T-helper 1 cell (primary cell): Measurements from ENCODE around the gene LTV1.
"Not testable (repeated sequence)": the region's sequence is repeated elsewhere in the genome, so short reads cannot be mapped to it uniquely, and the experiment has no call there.

ENCODE experiments used
- DNase-seq, 5 donors: peaks; one replicate each; pipeline ENCODE4 v3.0.0-alpha.2; 2012 to 2020
- total RNA-seq, 4 donors: gene quantifications; one replicate each; lab custom pipeline; 2026; lab: John Stamatoyannopoulos, UW

LTV1 gene, protein sequence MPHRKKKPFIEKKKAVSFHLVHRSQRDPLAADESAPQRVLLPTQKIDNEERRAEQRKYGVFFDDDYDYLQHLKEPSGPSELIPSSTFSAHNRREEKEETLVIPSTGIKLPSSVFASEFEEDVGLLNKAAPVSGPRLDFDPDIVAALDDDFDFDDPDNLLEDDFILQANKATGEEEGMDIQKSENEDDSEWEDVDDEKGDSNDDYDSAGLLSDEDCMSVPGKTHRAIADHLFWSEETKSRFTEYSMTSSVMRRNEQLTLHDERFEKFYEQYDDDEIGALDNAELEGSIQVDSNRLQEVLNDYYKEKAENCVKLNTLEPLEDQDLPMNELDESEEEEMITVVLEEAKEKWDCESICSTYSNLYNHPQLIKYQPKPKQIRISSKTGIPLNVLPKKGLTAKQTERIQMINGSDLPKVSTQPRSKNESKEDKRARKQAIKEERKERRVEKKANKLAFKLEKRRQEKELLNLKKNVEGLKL
- 13.6 to 15.0 (median 14.7) reads per million in 4 donors for total RNA-seq

DNA sequence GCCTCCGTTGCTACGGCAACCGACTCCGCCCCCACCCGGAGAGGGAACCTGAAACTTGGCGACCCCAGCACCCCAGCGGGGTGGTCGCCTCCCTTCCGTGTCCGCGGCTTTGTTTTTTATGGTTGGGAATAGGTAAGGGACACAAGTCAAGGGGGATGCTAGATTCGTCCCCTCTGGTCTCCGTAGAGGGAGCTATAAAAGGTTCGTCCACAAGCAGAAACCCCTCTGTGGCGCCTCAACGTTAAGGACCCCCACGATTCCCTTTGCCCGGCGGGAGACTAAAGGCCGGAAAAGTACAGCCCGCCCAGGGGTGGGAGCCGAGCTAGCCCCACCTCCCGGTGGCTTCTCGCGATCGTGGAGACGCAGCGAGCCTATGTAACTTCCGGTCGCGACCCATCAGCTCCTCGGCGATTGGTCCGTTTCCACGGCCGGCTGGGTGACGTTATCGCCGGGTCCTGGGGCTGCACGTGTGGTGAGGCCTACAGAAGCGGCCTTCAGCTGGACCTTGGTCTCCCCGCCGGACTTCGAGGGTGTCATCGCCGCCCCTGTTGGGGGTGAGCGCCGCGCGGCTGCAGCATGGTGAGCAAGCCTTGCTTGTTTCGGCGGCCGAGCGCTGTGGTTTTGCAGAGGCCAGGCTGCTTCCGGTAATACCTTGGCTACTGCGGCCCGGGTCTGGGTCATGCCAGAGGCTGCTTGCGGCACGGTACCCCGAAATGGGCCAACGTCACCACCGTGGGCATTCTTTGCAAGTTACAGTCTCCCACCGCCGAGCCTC lies at the start of gene LTV1:
LTV1 (plus strand) TSS at position 437 of the 775 bp plus-strand sequence; CDS start at position 577, 140 bp downstream.
- DNase-seq = peak; percentile 83 to 94 (median 88)

DNA sequence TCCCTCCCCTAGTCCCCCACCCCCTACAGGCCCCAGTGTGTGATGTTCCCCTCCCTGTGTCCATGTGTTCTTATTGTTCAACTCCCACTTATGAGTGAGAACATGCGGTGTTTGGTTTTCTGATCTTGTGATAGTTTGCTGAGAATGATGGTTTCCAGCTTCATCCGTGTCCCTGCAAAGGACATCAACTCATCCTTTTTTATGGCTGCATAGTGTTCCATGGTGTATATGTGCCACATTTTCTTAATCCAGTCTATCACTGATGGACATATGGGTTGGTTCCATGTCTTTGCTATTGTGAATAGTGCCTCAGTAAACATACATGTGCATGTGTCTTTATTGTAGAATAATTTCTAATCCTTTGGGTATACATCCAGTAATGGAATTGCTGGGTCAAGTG lies 46.6 kb upstream of the LTV1 start:
- DNase-seq = not testable (repeated sequence)

DNA sequence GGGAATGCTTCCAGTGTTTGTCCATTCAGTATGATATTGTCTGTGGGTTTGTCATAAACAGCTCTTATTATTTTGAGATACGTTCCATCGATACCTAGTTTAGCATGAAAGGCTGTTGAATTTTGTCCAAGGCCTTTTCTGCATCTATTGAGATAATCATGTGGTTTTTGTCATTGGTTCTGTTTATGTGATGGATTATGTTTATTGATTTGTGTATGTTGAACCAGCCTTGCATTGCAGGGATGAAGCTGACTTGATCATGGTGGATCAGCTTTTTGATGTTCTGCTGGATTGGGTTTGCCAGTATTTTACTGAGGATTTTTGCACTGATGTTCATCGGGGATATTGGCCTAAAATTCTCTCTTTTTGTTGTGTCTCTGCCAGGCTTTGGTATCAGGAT lies 44.7 kb upstream of the LTV1 start:
- DNase-seq = not testable (repeated sequence)

DNA sequence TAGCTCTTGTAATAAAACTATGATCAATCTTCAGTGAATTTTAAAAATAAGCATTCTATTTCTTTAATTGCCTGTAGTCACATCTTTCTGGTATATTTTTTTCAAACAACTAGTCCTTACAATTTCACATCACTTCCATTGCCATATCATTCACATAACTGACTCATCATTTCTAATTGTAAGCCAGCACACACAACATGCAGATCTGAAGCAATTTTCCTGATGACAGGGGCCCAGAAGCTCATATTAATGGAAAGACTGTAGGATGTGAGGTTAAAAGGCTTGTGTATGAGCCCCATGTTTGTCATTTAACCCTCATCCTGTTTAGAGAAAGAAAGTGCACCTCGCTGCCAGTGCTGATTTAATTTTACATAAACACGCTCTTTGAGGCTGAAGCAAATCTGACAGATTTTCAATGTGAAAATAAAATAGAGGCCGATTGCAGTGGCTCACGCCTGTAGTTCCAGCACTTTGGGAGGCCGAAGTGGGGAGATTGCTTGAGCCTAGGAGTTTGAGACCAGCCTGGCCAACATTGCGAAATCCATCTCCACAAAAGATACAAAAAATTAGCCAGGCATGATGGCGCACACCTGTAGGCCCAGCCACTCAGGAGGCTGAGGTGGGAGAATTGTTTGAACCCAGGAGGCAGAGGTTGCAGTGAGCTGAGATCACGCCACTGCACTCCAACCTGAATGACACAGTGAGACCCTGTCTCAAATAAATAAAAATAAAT lies 40.1 kb upstream of the LTV1 start:
- no peak for DNase-seq

DNA sequence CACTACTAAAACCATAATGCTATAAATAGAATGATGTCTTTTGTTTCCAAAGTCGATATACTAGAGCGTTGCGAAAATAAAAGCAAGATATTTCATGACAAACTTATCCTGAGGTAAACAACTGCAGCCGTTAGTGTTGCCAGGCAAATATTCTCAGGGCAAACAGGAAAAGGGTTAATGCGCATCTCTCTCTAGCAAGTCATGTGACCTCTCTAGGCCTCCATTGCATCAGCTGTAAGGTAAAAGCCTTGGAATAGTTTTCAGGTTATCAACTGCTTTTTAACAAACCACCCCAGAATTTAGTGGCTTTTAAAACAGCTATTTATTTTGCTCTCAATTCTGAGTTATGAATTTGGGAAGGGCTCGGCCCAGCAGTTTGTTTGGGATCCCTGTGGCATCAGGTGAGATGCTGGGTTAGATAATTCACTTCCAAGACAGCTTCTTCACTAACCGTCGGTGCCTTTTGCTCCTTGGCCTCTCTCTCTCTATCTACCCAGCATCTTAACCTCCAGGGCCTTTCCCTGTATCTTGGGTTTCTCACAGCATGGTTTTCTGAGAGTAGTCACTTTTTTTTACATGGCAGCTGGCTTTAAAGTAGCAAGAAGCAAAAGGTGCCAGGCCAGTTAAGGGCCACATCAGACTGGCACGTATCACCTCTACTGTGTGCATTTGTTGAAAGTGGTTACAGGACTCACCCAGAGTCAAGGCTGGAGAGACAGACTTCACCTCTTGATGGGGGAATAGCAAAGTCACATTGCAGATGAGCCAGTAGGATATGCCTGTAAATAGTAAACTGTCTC lies 39.2 kb upstream of the LTV1 start:
- no peak for DNase-seq

DNA sequence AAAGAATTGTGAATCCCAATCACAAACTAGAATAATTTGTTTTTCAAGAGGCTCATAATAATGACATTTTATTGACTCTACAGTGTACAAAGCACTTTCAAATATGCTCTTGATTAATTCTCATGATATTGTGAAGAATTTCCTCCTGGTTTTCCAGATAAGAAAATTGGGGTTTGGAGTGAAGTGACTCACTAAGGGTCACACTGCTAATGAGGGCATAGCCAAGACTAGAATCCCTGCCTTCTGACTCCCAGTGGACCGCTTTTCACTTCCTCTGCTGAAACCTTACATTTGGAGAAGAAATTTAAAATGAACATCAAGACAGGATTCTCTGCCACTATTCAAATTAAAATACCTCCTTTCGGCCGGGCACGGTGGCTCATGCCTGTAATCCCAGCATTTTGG lies 38.3 kb upstream of the LTV1 start:
- DNase-seq = no peak

DNA sequence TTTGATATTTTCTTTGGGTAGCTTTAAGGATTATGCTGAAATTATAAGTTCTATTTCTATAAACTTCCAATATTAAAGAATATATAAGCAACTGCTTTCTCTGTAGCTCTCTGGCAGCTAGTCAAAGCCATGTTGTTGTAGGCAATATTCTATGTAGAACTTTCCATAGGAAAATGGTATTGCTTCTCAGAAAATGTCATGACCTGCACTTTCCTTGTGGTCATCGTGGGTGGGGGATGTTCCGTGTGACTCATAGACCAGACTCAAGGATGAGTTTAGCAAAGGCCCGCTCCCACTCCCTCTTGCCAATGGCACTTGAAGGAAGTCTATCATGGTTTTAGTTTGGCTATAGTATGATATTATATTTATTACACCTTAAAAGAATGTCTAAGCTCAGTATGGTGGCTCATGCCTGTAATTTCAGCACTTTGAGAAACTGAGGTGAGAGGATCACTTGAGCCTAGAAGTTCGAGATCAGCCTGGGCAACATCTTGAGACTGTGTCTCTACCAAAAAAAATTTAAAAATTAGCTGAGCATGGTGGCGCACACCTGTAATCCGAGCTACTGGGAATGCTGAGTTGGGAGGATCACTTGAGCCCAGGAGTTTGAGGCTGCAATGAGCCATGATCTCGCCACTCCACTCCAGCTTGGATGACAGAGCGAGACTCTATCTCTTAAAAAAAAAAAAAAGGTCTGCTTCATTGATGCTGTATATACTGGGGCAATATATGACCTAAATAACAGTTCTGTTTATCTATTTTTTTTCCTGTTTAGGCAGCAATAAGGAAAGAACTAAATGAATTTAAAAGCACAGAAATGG lies 36.6 kb upstream of the LTV1 start:
- DNase-seq = peak in 1 of 5 donors; percentile 33

DNA sequence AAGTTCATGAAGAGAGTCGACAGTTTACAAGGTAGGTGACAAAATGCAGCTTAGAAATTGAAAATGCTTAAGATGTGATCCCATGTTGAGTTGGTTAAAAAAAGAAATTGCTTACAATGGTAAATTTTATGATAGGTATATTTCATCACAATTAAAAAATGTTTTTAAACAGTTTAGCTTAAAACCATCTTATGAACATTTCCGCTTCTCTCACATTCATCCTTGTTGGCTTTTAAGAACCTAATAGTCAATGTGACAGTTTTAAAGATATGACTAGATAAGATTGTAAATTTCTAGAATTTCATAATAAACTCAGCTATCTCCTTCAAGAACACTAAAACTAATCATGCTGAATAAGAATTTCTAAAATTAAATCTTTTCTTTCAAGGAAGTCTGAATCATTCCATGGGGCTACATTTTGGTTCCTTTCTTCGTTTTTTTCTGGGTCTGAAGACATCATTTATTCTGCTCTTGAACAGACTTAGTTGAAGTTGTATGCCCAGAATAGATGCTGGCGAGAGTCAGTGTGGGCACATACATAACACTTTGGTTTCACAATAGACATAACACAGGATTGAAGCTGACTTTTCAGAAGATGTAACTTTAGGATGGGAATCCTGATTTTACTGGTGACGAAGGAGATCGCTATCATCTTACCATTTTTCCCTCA lies 35.9 kb upstream of the LTV1 start:
- DNase-seq = no peak

DNA sequence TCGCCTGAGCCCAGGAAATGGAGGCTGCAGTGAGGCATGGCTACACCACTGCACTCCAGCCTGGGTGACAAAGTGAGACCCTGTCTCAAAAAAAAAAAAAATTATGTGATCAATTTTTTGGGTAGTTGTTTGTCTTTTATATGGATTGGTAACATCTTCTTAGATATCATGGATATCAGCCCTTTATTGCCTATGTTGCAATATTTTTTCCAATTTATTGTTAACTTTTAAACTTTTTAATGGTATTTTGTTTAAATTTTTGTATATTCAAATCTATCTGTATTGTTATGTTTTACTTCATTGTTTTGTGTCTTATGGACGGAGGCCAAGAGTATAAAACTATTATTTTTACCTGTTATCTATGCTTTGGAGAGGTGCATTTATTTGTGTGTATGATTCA lies 32.4 kb upstream of the LTV1 start:
- DNase-seq = no peak

DNA sequence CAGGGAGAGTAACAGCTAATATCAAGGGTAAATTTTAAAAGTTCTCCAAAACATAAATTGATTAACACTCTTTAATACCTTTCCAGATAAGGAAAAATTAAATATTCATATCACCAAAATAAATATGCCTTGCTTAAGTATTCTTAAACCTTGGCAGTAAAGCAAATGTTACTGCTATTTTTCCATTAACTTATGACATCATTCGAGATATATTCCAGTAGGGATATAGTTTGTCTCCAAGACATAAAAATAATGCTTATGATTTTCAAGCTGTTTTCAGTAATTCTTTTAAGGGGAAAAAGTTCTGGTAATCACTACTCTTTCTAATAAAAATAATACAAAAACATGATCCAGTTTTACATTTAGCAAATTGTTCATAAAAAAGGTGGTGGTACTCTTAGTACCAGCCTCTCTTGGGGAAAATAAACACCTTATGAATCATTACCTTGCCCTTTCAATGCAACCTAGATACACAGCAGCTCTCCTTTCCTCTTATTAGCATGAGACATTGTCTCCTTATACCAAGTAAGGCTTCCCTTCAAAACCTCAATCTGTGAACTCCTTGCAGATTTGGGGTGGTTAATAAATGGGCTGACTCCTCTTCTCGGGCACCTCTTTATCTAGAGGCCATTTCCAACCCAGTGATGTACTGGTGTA lies 31.5 kb upstream of the LTV1 start:
- no peak for DNase-seq

DNA sequence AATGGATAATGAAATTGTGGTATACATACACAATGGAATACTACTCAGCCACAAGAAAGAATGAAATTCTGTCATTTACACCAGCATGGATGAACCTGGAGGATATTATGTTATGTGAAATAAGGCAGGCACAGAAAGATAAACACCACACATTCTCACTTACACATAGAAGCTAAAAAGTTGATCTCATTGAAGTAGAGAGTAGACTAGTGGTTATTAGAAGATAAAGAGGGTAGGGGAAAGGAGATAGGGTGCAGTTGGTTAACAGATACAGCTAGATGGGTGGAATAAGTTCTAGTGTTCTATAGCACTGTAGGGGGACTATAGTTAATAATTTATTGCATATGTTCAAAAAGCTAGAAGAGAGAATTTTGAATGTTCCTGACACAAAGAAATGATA lies 25.5 kb upstream of the LTV1 start:
- no peak for DNase-seq

DNA sequence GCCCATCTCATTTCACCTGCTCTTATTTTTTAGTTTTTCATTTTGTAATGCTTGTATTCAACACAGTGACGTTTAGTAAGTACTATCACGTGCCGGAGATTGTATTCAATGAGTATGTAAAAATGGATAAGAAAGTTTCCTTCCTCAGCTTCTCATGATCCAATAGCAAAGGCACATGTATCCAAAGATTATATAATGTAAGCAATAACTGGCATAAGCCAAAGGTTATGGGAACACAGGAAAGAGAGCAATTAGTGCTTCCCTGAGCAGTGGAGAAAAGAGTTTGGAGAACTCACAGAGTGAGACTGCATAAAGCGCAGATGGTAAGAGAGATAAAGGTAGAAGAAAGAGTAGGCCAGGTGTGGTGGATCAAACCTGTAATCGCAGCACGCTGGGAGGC lies 21.8 kb upstream of the LTV1 start:
- no peak for DNase-seq

DNA sequence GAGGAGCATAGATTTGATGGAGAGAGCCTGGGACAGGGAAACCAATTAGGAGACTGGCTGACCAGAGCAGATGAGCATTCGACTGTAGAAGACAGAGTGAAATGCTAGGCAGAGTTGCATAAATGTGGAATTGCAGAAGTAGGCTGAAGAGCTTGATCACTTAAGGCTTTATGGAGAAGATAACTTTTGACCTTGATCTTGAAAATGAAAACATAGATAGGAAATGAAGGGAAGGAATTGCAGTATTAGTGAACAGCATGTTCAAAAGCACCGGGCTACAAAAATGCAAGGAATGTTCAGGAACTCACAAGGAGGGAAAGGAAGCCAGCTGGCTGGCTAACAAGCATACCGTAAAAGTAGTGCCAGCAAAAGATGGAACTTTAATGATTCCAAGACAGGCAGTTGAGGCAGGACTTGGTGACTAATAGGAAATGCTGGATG lies 20.5 kb upstream of the LTV1 start:
- DNase-seq = no peak

DNA sequence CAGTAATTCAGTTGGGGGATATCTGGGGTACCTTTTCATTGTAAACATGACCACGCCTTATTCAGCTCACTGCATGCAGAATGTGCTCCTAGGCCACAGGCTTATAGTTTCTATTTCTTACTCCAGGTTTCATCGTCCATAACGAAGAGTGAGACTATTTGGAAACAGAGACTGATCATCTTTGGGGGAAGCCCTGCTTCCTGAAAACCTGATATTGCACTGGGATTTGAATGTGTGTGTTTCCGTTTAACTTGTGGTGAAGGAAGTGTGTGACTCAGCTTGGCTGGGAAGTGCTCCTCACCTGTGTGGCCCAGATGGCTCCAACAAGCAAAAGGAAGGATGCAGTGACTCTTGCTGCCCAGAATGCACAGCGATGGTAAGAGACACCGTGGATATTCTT lies 19.6 kb upstream of the LTV1 start:
- no peak for DNase-seq

DNA sequence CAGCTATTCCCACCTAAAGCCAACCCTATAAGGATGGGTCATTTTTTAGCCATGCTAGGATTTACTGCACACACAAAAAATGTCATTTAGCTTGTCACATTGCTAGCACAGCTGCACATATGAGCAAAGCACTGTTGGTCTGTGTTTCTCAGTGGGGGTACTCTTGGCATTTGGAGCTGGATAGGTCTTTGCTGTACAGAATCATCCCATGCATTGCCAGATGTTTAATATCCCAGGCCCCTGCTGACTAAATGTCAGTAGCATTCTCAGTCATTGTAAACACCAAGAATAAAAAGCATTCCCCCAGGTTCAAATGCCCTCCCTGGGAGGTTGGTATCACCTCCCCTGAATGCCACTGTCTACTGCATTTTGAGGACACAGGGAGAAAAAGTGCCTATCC lies 14.6 kb upstream of the LTV1 start:
- DNase-seq = no peak

DNA sequence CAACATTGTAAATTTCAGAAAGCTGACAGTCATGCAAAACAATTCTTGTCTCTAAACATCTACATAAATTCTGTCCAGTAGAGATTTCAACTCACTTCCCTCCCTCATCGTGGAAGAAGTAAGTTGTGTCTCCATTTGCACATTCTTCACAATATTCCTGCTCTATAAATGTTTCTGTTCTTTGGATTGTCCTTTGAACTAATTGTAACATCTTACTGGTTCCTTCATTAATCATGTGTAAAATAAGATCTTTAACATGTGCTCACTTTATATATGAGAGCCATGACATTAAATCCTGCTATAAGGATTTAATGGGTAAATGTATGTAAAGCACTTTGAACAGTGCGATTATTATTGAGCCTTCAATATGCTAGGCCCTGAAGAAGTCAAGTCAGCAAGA lies 7.0 kb upstream of the LTV1 start:
- no peak for DNase-seq

DNA sequence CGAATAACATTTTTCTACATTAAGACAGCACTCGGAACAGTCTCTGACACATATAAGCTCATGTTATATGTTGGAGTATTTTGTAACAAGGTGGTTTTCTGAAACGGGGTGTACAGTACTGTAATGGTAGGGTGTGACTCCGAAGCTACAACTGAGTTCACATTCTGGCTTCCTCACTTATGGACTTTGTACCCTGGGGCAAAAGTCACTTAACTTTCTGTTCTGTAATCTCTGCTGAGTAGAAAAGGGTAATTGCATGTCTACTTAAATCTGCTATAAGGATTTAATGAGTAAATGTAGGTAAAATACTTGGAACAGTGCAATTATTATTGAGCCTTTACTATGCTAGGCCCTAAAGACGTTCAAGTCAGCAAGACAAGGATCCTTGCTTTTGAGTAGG lies 4.7 kb upstream of the LTV1 start:
- no peak for DNase-seq

DNA sequence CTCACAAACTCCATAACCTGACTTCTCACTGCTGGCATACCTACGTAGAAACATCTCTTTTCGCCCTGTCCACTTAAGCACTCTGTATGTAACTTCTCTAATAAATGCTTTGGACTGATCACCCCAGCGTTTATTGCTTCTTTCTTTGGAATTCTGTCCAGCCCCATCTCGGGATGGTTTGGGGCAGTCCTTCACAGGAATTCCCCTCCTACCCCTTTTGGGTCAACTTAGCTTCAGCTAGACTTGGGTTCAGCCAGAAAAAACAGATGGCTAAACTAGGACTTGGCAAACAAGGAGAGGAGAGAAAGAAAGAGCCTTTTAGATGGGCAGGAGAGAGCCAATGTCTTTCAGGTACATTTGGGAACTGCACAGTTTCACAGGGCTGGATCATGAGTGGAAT lies 3.9 kb upstream of the LTV1 start:
- no peak for DNase-seq

DNA sequence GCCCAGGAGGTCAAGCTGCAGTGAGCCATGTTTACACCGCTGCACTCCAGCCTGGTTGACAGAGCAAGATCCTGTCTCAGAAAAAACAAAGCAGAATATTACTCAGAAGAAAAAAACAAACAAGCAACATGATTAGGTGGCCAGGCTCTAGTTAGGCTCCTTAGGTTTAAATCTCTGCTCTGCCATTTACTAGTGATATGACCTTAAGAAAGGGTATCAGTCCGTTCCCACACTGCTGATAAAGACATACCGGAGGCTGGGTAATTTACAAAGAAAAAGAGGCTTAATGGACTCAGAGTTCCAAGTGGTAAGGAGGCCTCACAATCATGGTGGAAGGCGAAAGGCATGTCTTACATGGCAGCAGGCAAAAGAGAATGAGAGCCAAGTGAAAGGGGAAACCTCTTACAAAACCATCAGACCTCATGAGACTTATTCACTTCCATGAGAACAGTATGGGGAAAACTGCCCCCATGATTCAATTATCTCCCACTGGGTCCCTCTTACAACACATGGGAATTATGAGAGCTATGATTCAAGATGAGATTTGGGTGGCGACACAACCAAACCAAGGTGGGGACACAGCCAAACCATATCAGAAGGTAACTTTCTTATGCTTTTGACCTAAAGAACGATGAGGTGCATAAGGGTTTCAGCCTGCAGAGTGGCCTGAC lies 2.4 kb upstream of the LTV1 start:
- no peak for DNase-seq

DNA sequence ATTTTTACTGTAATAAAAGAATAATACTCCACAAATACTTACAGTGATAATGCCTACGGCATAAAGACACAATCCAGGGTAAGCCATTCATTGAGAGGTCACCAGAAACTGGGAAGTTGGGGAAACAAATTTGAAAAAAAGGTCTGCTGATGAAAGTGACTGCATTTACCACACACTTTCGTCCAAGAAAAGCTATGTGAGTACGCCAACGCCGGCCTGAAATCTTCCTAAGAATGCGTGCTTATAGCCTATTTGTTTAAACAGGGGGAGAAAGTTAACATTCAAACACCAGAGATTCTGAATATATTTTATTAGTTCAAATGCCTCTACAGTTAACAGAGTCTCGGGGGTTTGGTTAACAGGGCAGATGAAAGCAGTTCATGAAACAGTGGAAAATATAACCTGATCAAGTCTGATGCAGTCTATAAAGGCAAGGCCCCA lies 657 bp upstream of the LTV1 start:
- no peak for DNase-seq
